ENCODE data around the gene FLAD1.

Gene FLAD1

DNA sequence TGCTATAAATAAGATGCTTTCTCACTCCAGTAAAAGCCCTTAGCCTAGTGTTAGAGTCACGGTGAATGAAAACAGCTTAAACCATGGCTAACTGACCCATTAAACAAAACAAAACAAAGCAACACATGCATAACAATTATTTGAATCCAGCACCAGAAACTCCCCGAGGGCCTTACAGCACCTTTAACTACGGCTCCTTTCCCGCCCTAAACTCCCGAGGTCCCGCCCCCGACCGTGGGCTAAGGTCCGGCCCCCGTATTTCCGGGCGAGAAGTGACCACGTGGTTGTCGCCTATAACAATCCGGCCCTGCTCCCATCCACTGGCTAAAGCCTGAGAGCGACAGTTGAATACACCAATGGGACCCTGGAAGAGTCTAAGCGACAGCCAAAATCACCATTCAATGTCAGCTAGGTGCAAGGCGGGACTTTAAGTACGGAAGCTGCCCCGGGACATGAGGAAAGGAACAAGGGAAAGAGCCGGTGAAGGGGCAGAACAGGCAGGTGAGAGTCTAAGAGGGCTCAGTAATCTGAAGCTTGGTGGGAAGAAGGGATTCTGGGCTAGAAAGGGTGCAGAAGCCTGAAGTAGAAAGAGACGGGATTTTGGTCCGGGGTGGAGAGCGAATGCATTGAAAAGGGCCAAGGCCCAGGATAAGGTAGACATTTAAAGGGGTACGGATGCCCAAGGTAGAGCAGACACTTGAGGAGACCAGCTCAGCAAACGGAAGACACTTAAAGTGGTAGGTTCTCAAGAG, at the start of gene FLAD1:
TSS of gene FLAD1 (plus strand) at position 448 of the 752 bp plus-strand sequence. CDS start 351 bp downstream, outside the sequence.
- peak; percentile 80 to 87 for DNase-seq (ENCODE audit: low read depth in 2 of 2, low spot score in 1 of 2)

GRCh38 chr1:154934358-154934948, 48.7 kb upstream of the FLAD1 start:
- DNase-seq (ENCODE audit: low read depth in 2 of 2, low spot score in 1 of 2), result no peak

- no peak for DNase-seq (ENCODE audit: low read depth in 2 of 2, low spot score in 1 of 2)
These were observed 47.2 kb upstream of the FLAD1 start for GRCh38 chr1:154935749-154936554.

- DNase-seq (ENCODE audit: low read depth in 2 of 2, low spot score in 1 of 2), result peak; percentile 86 to 91
These were observed 46.5 kb upstream of the FLAD1 start, which contains the start of gene PMVK for GRCh38 chr1:154936555-154937084. TSS of gene PMVK (minus strand) at chr1:154936719. CDS start at chr1:154936685, 34 bp downstream.

GRCh38 chr1:154937085-154937987, 45.8 kb upstream of the FLAD1 start:
- peak; percentile 72 to 75 for DNase-seq (ENCODE audit: low read depth in 2 of 2, low spot score in 1 of 2)

DNA sequence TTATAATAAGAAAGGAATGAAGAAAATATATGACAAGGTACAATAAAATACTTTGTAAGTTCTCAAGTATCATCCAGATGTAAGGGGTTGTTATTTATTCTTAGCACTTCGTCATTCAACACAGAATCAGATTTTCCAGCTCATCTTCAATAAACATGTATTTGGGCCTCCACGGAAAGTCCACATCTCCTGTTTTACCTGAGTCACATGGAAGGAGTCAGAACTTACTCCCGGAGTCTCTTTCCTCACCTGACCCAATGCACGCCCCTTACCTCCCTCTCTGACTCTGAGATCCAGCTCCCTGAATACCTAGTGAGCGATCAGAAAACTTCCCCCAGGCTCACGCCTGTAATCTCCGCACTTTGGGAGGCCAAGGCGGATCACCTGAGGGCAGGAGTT, 45.2 kb upstream of the FLAD1 start:
- DNase-seq (ENCODE audit: low read depth in 2 of 2, low spot score in 1 of 2), result no peak

GRCh38 chr1:154938604-154939399, 44.3 kb upstream of the FLAD1 start:
- DNase-seq (ENCODE audit: low read depth in 2 of 2, low spot score in 1 of 2), result no peak

DNA sequence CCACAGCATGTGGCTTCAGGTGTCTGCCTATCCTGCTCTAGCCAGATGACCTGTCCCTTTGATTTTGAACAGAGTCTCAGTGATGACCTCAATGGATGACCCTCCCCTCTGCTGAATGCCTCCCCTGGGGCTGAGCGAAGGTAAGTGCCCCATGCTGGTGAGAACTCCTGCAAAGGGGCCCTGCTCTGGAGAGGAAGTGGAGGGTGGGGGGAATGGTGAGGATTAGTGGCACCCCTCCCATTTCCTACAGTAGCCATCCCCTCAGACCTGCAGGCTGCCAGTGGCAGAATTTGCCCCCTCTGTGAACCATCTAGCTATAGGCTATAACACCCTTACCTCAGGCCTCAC, 43.0 kb upstream of the FLAD1 start:
- DNase-seq (ENCODE audit: low read depth in 2 of 2, low spot score in 1 of 2), result no peak

- DNase-seq (ENCODE audit: low read depth in 2 of 2, low spot score in 1 of 2), result no peak
These were observed 42.4 kb upstream of the FLAD1 start for GRCh38 chr1:154940651-154941194.

GRCh38 chr1:154941333-154942013, 41.7 kb upstream of the FLAD1 start:
- DNase-seq (ENCODE audit: low read depth in 2 of 2, low spot score in 1 of 2), result no peak

GRCh38 chr1:154943649-154944400, 39.3 kb upstream of the FLAD1 start:
- DNase-seq (ENCODE audit: low read depth in 2 of 2, low spot score in 1 of 2), result no peak

DNA sequence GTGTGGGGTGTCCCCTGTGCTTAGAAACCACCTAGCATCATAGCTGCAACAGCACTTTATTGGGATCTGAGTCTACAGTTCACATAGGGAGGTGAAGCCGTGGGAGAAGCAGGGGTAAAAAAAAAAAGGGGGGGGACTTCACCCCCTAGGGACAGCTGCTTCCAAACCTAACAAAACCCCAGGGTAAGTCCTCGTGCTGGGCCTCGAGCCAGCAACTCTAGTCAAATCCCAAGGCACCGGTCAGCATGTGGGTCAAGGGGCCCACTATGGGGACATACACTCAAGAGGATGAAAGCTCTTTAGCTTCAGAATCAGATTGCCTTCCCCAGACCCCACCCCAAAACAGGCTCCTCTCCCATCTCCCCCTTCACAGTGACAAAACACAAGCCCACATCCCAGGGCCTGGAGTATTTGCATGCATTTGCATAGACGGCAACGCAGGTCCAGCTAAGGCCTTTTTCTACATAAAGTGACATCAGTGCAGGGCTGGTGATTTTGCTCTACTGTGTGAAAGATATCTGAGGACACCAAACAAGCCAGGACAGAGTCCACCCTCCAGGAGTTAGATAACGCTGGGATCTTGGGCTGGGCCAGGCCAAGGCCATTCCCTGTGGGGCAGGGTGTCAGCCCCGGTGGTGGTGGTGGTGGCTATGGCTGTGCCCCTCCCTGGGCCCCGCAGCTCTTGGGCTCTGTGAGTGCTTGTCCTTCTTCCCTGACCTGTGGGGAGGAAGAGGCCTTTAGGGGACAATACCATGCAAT, 38.6 kb upstream of the FLAD1 start:
- DNase-seq (ENCODE audit: low read depth in 2 of 2, low spot score in 1 of 2), result no peak

GRCh38 chr1:154945160-154945961, 37.8 kb upstream of the FLAD1 start:
- no peak for DNase-seq (ENCODE audit: low read depth in 2 of 2, low spot score in 1 of 2)

- DNase-seq (ENCODE audit: low read depth in 2 of 2, low spot score in 1 of 2), result no peak
These were observed 36.9 kb upstream of the FLAD1 start for GRCh38 chr1:154945962-154946850.

- DNase-seq (ENCODE audit: low read depth in 2 of 2, low spot score in 1 of 2), result no peak
These were observed 35.1 kb upstream of the FLAD1 start for GRCh38 chr1:154948079-154948478.

All from stimulated activated CD8-positive, alpha-beta memory T cell treated with anti-CD3 and anti-CD28 coated beads, Interleukin-4, amount 100 ng/mL, for 1 hour (primary cell).